Measurements from ENCODE around the gene CDC42BPB. TPM values are rescaled to one million over a fixed set of nuclear protein-coding genes. Genes with fewer than 3 reads are reported as not detected.

CDC42BPB gene, protein sequence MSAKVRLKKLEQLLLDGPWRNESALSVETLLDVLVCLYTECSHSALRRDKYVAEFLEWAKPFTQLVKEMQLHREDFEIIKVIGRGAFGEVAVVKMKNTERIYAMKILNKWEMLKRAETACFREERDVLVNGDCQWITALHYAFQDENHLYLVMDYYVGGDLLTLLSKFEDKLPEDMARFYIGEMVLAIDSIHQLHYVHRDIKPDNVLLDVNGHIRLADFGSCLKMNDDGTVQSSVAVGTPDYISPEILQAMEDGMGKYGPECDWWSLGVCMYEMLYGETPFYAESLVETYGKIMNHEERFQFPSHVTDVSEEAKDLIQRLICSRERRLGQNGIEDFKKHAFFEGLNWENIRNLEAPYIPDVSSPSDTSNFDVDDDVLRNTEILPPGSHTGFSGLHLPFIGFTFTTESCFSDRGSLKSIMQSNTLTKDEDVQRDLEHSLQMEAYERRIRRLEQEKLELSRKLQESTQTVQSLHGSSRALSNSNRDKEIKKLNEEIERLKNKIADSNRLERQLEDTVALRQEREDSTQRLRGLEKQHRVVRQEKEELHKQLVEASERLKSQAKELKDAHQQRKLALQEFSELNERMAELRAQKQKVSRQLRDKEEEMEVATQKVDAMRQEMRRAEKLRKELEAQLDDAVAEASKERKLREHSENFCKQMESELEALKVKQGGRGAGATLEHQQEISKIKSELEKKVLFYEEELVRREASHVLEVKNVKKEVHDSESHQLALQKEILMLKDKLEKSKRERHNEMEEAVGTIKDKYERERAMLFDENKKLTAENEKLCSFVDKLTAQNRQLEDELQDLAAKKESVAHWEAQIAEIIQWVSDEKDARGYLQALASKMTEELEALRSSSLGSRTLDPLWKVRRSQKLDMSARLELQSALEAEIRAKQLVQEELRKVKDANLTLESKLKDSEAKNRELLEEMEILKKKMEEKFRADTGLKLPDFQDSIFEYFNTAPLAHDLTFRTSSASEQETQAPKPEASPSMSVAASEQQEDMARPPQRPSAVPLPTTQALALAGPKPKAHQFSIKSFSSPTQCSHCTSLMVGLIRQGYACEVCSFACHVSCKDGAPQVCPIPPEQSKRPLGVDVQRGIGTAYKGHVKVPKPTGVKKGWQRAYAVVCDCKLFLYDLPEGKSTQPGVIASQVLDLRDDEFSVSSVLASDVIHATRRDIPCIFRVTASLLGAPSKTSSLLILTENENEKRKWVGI (N-terminal part only)
- 39.4 and 63.6 TPM in 2 replicates for total RNA-seq

GRCh38 chr14:103057372-103058163 is at the start of gene CDC42BPB:
TSS of gene CDC42BPB (minus strand) at chr14:103057549. CDS start at chr14:103057173, 376 bp downstream.

DNA sequence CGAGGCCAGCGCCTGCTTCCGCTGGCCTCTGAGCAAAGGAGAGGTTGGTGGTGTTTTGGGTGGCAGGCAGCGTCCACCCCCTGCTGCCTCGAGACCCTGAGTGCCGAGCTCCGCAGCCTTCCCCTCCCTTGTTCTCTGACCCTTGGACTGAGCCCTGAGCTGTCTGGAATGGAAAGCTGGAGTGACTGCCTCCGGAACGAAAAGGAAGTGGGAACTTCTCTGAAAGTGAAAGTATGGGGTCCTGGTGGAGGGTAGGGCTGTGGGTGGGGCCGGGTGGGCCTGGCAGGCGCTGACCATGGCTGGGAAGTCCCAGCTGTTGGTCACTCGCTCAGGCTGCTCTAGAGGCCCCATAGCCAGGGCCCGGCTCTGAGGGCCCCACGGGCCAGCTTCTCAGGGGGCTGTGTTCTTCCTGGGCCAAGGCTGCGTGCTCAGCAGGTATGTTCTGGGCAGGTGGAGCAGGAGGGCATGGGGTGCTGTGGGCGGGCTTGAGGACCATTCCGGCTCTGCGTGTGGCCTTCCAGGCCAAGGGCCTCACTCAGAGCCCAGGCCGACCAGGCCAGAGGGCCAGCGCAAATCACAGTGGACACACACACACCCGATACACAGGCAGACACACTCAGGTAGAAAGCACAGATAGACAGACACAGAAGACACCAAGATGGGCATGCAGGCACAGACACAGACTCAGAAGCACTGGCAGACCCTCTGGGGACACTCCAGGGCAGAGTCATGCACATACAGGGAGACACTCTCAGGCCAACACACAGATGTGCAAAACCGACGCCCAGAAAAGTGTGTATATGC is 37.3 kb upstream of the CDC42BPB start, which contains the start of gene EXOC3L4:
Gene EXOC3L4, plus strand, starts transcription at position 320 of the 804 bp plus-strand sequence. CDS start 5,495 bp downstream, outside the sequence.

GRCh38 chr14:103084021-103084919 is 26.9 kb upstream of the CDC42BPB start, which contains the start of gene LBHD2:
TSS of gene LBHD2 (plus strand) at chr14:103084210. CDS start at chr14:103086013, 1,803 bp downstream.

GRCh38 chr14:102922490-102923200 is 134.7 kb downstream of the CDC42BPB start, which contains the start of gene AMN:
TSS of gene AMN (plus strand) at chr14:102922663. CDS start at chr14:102922689, 26 bp downstream.

Other genes starting within 250 kb of the CDC42BPB start
- gene AMN, start 134.9 kb downstream of the CDC42BPB start, total RNA-seq = 0.08 TPM in 1 of 2 replicates, not detected in the other
- not detected in 2 replicates for gene LBHD2, start 26.7 kb upstream of the CDC42BPB start, total RNA-seq
- gene EXOC3L4, start 37.2 kb upstream of the CDC42BPB start, total RNA-seq = not detected in 2 replicates
- gene TNFAIP2, start 65.9 kb upstream of the CDC42BPB start, total RNA-seq = 28.7 and 71.9 TPM in 2 replicates